ENCODE measurements around the gene C3orf52. TPM values are rescaled to one million over a fixed set of nuclear protein-coding genes. Genes with fewer than 3 reads are reported as not detected.
A peak's percentile ranks its signal among the peaks of the same experiment; 100 is the strongest.

C3orf52 gene
- polyA plus RNA-seq, 4 donors, result 5.1 to 9.7 (median 6.5) TPM

GRCh38 chr3:112133626-112134334 is 47.6 kb downstream of the C3orf52 start:
- DNase-seq (ENCODE audit: low read depth in 4 of 4, low spot score in 2 of 4), result no peak

GRCh38 chr3:112134335-112135124 is 48.3 kb downstream of the C3orf52 start:
- no peak for DNase-seq (ENCODE audit: low read depth in 4 of 4, low spot score in 2 of 4)

GRCh38 chr3:112136046-112136445 is 49.9 kb downstream of the C3orf52 start:
- DNase-seq (ENCODE audit: low read depth in 4 of 4, low spot score in 2 of 4), result no peak

GRCh38 chr3:112136959-112137693 is 50.9 kb downstream of the C3orf52 start:
- peak in 1 of 4 donors; percentile 71 for DNase-seq (ENCODE audit: low read depth in 4 of 4, low spot score in 2 of 4)

GRCh38 chr3:112137781-112138180 is 51.6 kb downstream of the C3orf52 start:
- no peak for DNase-seq (ENCODE audit: low read depth in 4 of 4, low spot score in 2 of 4)

- DNase-seq (ENCODE audit: low read depth in 4 of 4, low spot score in 2 of 4), result no peak
Observed at GRCh38 chr3:112138219-112138969, 52.2 kb downstream of the C3orf52 start.

GRCh38 chr3:112140584-112140983 is 54.4 kb downstream of the C3orf52 start:
- DNase-seq (ENCODE audit: low read depth in 4 of 4, low spot score in 2 of 4), result no peak

- DNase-seq (ENCODE audit: low read depth in 4 of 4, low spot score in 2 of 4), result no peak
Observed at GRCh38 chr3:112141293-112141692, 55.1 kb downstream of the C3orf52 start.

- DNase-seq (ENCODE audit: low read depth in 4 of 4, low spot score in 2 of 4), result no peak
Observed at GRCh38 chr3:112143251-112143650, 57.1 kb downstream of the C3orf52 start.

- DNase-seq (ENCODE audit: low read depth in 4 of 4, low spot score in 2 of 4), result no peak
Observed at GRCh38 chr3:112143689-112144088, 57.5 kb downstream of the C3orf52 start.

- DNase-seq (ENCODE audit: low read depth in 4 of 4, low spot score in 2 of 4), result no peak
Observed at GRCh38 chr3:112149136-112149535, 62.9 kb downstream of the C3orf52 start.

- no peak for DNase-seq (ENCODE audit: low read depth in 4 of 4, low spot score in 2 of 4)
Observed at GRCh38 chr3:112167758-112168157, 81.6 kb downstream of the C3orf52 start.

Other genes starting within 250 kb of the C3orf52 start
- gene PHLDB2, start 227.1 kb upstream of the C3orf52 start, polyA plus RNA-seq (ENCODE audit: insufficient read length in 4 of 4), result 100 to 1,000 TPM in 1 of 4 donors, 10 to 100 TPM in 3; 71.9 to 112 (median 88.8) TPM
- gene ABHD10, start 107.4 kb upstream of the C3orf52 start, polyA plus RNA-seq (ENCODE audit: insufficient read length in 4 of 4), result 10 to 100 TPM; 49.4 to 58.8 (median 52.2) TPM
- 1 to 10 TPM; 1.4 to 3.2 (median 2.7) TPM for gene TAGLN3, start 87.5 kb upstream of the C3orf52 start, polyA plus RNA-seq (ENCODE audit: insufficient read length in 4 of 4)
- gene TMPRSS7, start 51.7 kb upstream of the C3orf52 start, polyA plus RNA-seq (ENCODE audit: insufficient read length in 4 of 4), result under 1 TPM in 2 of 4 donors, not detected in 2; 0.06 to 0.07 TPM
- gene GCSAM, start 46.9 kb downstream of the C3orf52 start, polyA plus RNA-seq (ENCODE audit: insufficient read length in 4 of 4), result 1 to 10 TPM in 3 of 4 donors, under 1 TPM in 1; 0.90 to 3.6 (median 1.8) TPM
- 1 to 10 TPM in 1 of 4 donors, under 1 TPM in 3; 0.47 to 1.2 (median 0.65) TPM for gene SLC9C1, start 207.8 kb downstream of the C3orf52 start, polyA plus RNA-seq (ENCODE audit: insufficient read length in 4 of 4)
- gene CD200, start 246.8 kb downstream of the C3orf52 start, polyA plus RNA-seq (ENCODE audit: insufficient read length in 4 of 4), result 10 to 100 TPM; 34.0 to 41.8 (median 36.5) TPM

All from left renal cortex interstitium (tissue), 4 donors.